Adrenal gland (tissue), 12 donors: Measurements from ENCODE around the gene CA4. TPM values are rescaled to one million over a fixed set of nuclear protein-coding genes. Genes with fewer than 3 reads are reported as not detected.

ENCODE experiments used
- DNase-seq, 7 donors: peaks; one replicate each; pipeline ENCODE4 v3.0.0-alpha.2; 2019 to 2020
- H3K27ac ChIP-seq, 5 donors: fragments of 200-600 bp; sonication (generic) in 4 of 5; 1 replicate in 3 of 5; 2 replicates in 2 of 5; pipeline versions ENCODE4 v1.5.1 to v1.8.0; 2016 to 2020; ENCODE audit warnings: mild to moderate bottlenecking in 1 of 5
- H3K27me3 ChIP-seq: fragments of 200-600 bp; 2 replicates; pipeline ENCODE4 v1.8.0; 2021
- H3K36me3 ChIP-seq, 2 donors: fragments of 200-600 bp; replicated peaks in 1 of 2; 1 replicate in 1 of 2; 2 replicates in 1 of 2; pipeline versions ENCODE4 v1.5.1 to v1.8.0; 2018 to 2022
- H3K4me1 ChIP-seq, 2 donors: fragments of 200-600 bp; replicated peaks in 1 of 2; 1 replicate in 1 of 2; 2 replicates in 1 of 2; pipeline versions ENCODE4 v1.5.1 to v1.8.0; 2018 to 2021
- H3K4me3 ChIP-seq, 4 donors: fragments of 200-600 bp; sonication (generic) in 3 of 4; one replicate each; pipeline ENCODE4 v1.5.1; 2016 to 2018
- H3K9me3 ChIP-seq, 3 donors: fragments of 200-600 bp; sonication (generic) in 1 of 3; replicated peaks in 1 of 3; 1 replicate in 2 of 3; 2 replicates in 1 of 3; pipeline versions ENCODE4 v1.5.1 to v1.8.0; 2016 to 2021
- CTCF ChIP-seq, 6 experiments: fragments of 450-650 bp in 4 of 6; fragments of 200-600 bp in 2 of 6; sonication (generic) in 1 of 6; IDR thresholded peaks; 1 replicate in 5 of 6; 2 replicates in 1 of 6; pipeline versions ENCODE4 v1.5.1 to v1.8.0; 2016 to 2021; ENCODE audit warnings: antibody characterized with exemption in 6 of 6, mild to moderate bottlenecking in 2 of 6, moderate library complexity in 1 of 6
- POLR2A ChIP-seq, 2 donors: fragments of 450-650 bp; IDR thresholded peaks; one replicate each; pipeline ENCODE4 v1.6.1; 2017; ENCODE audit warnings: antibody characterized with exemption in 2 of 2, mild to moderate bottlenecking in 2 of 2, moderate library complexity in 1 of 2
- WGBS, 4 donors: extraction: QIAGEN DNeasy Blood & Tissue Kit in 2 of 4; methylation state at CpG; one replicate each; pipeline versions ENCODE4 v1.1.5 to v1.1.7; 2013 to 2017; 5-methylcytosine and 5-hydroxymethylcytosine counted together
- intact Hi-C, 2 donors: fragments of 100-400 bp; cut with DNase I; formaldehyde crosslinking; loops; one replicate each; pipeline versions ENCODE4 v1.14.1 to v1.15.0; 2022 to 2023
- polyA plus RNA-seq, 3 donors: library from polyadenylated mRNA; stranded (reverse); fragments of 200-250 nt in 2 of 3; fragments of 350-450 nt in 1 of 3; fragmentation: Illumina TruSeq in 1 of 3; extraction: RNeasy Lipid Tissue Mini Kit (QIAGEN cat#74804) in 1 of 3; gene quantifications; one replicate each; pipeline ENCODE4 v1.2.3, GENCODE V29; 2013 to 2014
- total RNA-seq, 9 donors: library from RNA; depleted of rRNA in 4 of 9; stranded (reverse); fragments of >200 nt in 4 of 9; fragments of 120-200 nt in 1 of 9; fragmentation: NEBNext Ultra II Directional in 1 of 9; extraction: Animal tissue kit (Norgen Biotek cat#: 25700) in 1 of 9; gene quantifications; one replicate each; pipeline versions ENCODE4 v1.1.0 to v1.2.4, GENCODE V29; 2013 to 2023
- donor health status: healthy with polysubstance abuse.
- donor health status: Bipolar disorder and iron deficiency.
- donor health status: DM: yes; HTN: yes; CAD: no.
- donor health status: DM: no; HTN: no; CAD: no.
- donor health status: DM: no; HTN: no; CAD: no.
- donor health status: DM: yes; HTN: yes; CAD: no.

The CA4 gene
- total and polyA plus RNA-seq, 12 donors: 0.42 to 15.3 (median 1.2) TPM

GRCh38 chr17:60147553-60148223 is 2.1 kb upstream of the CA4 start:
- no peak for DNase-seq
- H3K4me3 ChIP-seq: no peak overlapping the region
- H3K36me3 ChIP-seq: no peaks in the 10 kb centered on the region
- WGBS, 4 donors: 63 to 75% (median 69%) methylated on average over 3 to 8 of the region's 8 CpGs
- intact Hi-C loops: loop anchor here (10.0 kb wide), 1 partner anchor 287 kb away; no protein-coding TSS in a partner anchor
- no peak overlapping the region for H3K27ac ChIP-seq
- H3K27me3 ChIP-seq: peaks cover 34% of the 10 kb centered on the region
- H3K9me3 ChIP-seq: no peaks in the 10 kb centered on the region
- H3K4me1 ChIP-seq: peaks cover 13 to 18% of the 10 kb centered on the region in 2 donors
- TF ChIP-seq CTCF (IDR thresholded peaks at IDR 0.05): no peak
- no peak for TF ChIP-seq POLR2A (IDR thresholded peaks at IDR 0.05)

GRCh38 chr17:60148373-60148772 is 1.4 kb upstream of the CA4 start:
- intact Hi-C loops: loop anchor here (10.0 kb wide), 1 partner anchor 286 kb away; no protein-coding TSS in a partner anchor
- Histone ChIP-seq H3K36me3 (no peaks in the 10 kb centered on the region), H3K27me3 (peaks cover 34% of the 10 kb centered on the region), H3K4me3 (no peak overlapping the region), H3K27ac (no peak overlapping the region), H3K9me3 (no peaks in the 10 kb centered on the region), H3K4me1 (peaks cover 13% of the 10 kb centered on the region in 2 donors)
- no peak for DNase-seq
- TF ChIP-seq CTCF (IDR thresholded peaks at IDR 0.05) (no peak), POLR2A (IDR thresholded peaks at IDR 0.05) (no peak)
- 53 to 75% (median 63%) methylated on average over 2 of the region's 2 CpGs for WGBS, 4 donors

DNA sequence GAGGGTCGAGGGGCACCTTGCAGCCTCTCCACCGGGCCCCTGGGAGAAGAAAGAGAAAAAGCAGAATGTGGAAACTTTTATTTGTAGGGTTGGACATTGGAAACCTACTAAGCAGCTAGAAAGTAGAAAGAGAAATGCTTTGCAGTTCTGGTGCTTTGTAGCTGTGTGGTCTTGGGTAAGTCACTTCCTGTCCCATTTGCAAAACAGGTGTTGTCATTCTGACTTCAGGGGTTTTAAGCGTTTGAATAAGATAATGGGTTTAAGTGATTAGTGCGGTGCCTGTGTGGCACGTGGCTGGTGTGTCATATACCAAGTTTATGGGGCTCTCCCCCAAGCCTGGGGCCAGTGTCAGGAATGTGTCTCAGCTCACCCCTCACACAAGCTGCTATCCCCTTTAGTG is 1.6 kb downstream of the CA4 start:
- Histone ChIP-seq H3K36me3 (no peaks in the 10 kb centered on the region), H3K9me3 (no peaks in the 10 kb centered on the region), H3K27ac (no peak overlapping the region), H3K4me3 (no peak overlapping the region), H3K4me1 (peaks cover 12 to 13% of the 10 kb centered on the region in 2 donors), H3K27me3 (peaks cover 30% of the 10 kb centered on the region)
- no peak for DNase-seq
- intact Hi-C loops: loop anchor here in 1 of 2 donors (10.0 kb wide), 1 partner anchor 83 kb away; no protein-coding TSS in a partner anchor
- TF ChIP-seq CTCF (IDR thresholded peaks at IDR 0.05) (no peak), POLR2A (IDR thresholded peaks at IDR 0.05) (no peak)
- WGBS, 4 donors: 52 to 60% (median 57%) methylated on average over 5 of the region's 5 CpGs

GRCh38 chr17:60153606-60154390 is 4.0 kb downstream of the CA4 start:
- Histone ChIP-seq H3K4me3 (no peak overlapping the region), H3K27me3 (peaks cover 27% of the 10 kb centered on the region), H3K9me3 (no peaks in the 10 kb centered on the region), H3K27ac (no peak overlapping the region), H3K36me3 (no peaks in the 10 kb centered on the region), H3K4me1 (peaks cover 12 to 13% of the 10 kb centered on the region in 2 donors)
- TF ChIP-seq CTCF (IDR thresholded peaks at IDR 0.05) (no peak), POLR2A (IDR thresholded peaks at IDR 0.05) (no peak)
- 61 to 74% (median 67%) methylated on average over 8 to 12 of the region's 12 CpGs for WGBS, 4 donors
- DNase-seq: peak in 1 of 7 donors; percentile 1
- intact Hi-C loops: loop anchor here in 1 of 2 donors (10.0 kb wide), 1 partner anchor 81 kb away; no protein-coding TSS in a partner anchor
